ENCODE results near the gene MGRN1. TPM values are rescaled to one million over a fixed set of nuclear protein-coding genes. Genes with fewer than 3 reads are reported as not detected.
A peak's percentile ranks its signal among the peaks of the same experiment; 100 is the strongest.

The MGRN1 gene
- total RNA-seq, 1 experiment from 2014 or later = 61.3 TPM

- TF ChIP-seq, protein P1, sequence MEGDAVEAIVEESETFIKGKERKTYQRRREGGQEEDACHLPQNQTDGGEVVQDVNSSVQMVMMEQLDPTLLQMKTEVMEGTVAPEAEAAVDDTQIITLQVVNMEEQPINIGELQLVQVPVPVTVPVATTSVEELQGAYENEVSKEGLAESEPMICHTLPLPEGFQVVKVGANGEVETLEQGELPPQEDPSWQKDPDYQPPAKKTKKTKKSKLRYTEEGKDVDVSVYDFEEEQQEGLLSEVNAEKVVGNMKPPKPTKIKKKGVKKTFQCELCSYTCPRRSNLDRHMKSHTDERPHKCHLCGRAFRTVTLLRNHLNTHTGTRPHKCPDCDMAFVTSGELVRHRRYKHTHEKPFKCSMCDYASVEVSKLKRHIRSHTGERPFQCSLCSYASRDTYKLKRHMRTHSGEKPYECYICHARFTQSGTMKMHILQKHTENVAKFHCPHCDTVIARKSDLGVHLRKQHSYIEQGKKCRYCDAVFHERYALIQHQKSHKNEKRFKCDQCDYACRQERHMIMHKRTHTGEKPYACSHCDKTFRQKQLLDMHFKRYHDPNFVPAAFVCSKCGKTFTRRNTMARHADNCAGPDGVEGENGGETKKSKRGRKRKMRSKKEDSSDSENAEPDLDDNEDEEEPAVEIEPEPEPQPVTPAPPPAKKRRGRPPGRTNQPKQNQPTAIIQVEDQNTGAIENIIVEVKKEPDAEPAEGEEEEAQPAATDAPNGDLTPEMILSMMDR (IDR thresholded peaks at IDR 0.05; ENCODE audit: unreplicated experiment) = no peak
- POLR2A ChIA-PET = interaction anchor here (1.2 kb wide), 1 partner anchor 12 kb away, joined by 3 read pairs; no protein-coding TSS in a partner anchor
- no peak for DNase-seq (ENCODE audit: unreplicated experiment)
- Mint-ChIP-seq H3K4me3 (ENCODE audit: unreplicated experiment) (no peak overlapping the region), H3K27ac (ENCODE audit: low read depth, unreplicated experiment) (no peak overlapping the region), H3K36me3 (ENCODE audit: insufficient read depth, unreplicated experiment) (peaks cover 20% of the 10 kb centered on the region), H3K4me1 (ENCODE audit: insufficient read depth, unreplicated experiment) (peaks cover 11% of the 10 kb centered on the region), H3K27me3 (ENCODE audit: insufficient read depth, unreplicated experiment) (no peaks in the 10 kb centered on the region), H3K9me3 (ENCODE audit: unreplicated experiment) (no peaks in the 10 kb centered on the region)
- intact Hi-C loops (cut with micrococcal nuclease) = no loop called here
- no TSS peak for BruUV-seq (replicated peaks)
- CTCF ChIA-PET = interaction anchor here (0.6 kb wide), 2 partner anchors 161 to 360 kb away, joined by 3 to 4 read pairs; no protein-coding TSS in a partner anchor
Observed at GRCh38 chr16:4668313-4668960, 43.8 kb downstream of the MGRN1 start.

GRCh38 chr16:4673387-4674046 lies 48.9 kb downstream of the MGRN1 start:
- no peak for DNase-seq (ENCODE audit: unreplicated experiment)
- no peak overlapping the region for H3K27ac Mint-ChIP-seq (ENCODE audit: low read depth, unreplicated experiment)
- BruUV-seq (replicated peaks) = no TSS peak
- POLR2A ChIA-PET = interaction anchor here (0.6 to 0.7 kb wide), 2 partner anchors 509 to 549 kb away, joined by 3 read pairs; no protein-coding TSS in a partner anchor
- no peak overlapping the region for H3K4me3 Mint-ChIP-seq (ENCODE audit: unreplicated experiment)
- peaks cover 7% of the 10 kb centered on the region for H3K4me1 Mint-ChIP-seq (ENCODE audit: insufficient read depth, unreplicated experiment)
- intact Hi-C loops (cut with micrococcal nuclease) = no loop called here
- peaks cover 38% of the 10 kb centered on the region for H3K36me3 Mint-ChIP-seq (ENCODE audit: insufficient read depth, unreplicated experiment)
- TF ChIP-seq, protein P1 (IDR thresholded peaks at IDR 0.05; ENCODE audit: unreplicated experiment) = no peak
- CTCF ChIA-PET = no interaction called here
- no peaks in the 10 kb centered on the region for H3K9me3 Mint-ChIP-seq (ENCODE audit: unreplicated experiment)
- H3K27me3 Mint-ChIP-seq (ENCODE audit: insufficient read depth, unreplicated experiment) = no peaks in the 10 kb centered on the region

DNA sequence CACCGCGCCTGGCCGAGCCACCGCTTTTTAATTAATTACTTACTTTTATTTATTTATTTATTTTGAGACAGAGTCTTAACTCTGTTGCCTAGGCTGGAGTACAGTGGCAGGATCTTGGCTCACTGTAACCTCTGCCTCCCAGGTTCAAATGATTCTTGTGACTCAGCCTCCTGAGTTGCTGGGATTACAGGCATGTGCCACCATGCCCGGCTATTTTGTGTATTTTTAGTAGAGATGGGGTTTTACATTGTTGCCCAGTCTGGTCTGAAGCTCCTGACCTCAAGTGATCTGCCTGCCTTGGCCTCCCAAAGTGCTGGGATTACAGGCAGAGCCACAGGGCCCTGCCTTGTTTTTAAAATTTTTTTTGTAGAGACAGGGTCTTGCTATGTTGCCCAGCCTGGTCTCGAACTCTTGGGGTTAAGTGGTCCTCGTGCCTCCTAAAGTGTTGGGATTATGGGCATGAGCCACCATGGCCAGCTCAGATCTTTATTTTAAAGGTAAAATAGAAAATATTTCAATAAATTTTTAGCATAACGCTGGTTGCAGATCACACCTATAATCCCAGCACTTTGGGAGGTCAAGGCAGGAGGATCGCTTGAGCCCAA lies 50.4 kb downstream of the MGRN1 start:
- Mint-ChIP-seq H3K4me1 (ENCODE audit: insufficient read depth, unreplicated experiment) (peaks cover 12% of the 10 kb centered on the region), H3K36me3 (ENCODE audit: insufficient read depth, unreplicated experiment) (peaks cover 46% of the 10 kb centered on the region), H3K4me3 (ENCODE audit: unreplicated experiment) (no peak overlapping the region), H3K27ac (ENCODE audit: low read depth, unreplicated experiment) (no peak overlapping the region), H3K27me3 (ENCODE audit: insufficient read depth, unreplicated experiment) (no peaks in the 10 kb centered on the region), H3K9me3 (ENCODE audit: unreplicated experiment) (no peaks in the 10 kb centered on the region)
- ChIA-PET CTCF (interaction anchor here (1.0 kb wide), 1 partner anchor 9 kb away, joined by 6 read pairs; no protein-coding TSS in a partner anchor), POLR2A (interaction anchor here (0.7 kb wide), 1 partner anchor 654 kb away, joined by 3 read pairs; no protein-coding TSS in a partner anchor)
- peak; percentile 48 for DNase-seq (ENCODE audit: unreplicated experiment)
- no TSS peak for BruUV-seq (replicated peaks)
- TF ChIP-seq, protein P1 (IDR thresholded peaks at IDR 0.05; ENCODE audit: unreplicated experiment) = no peak
- intact Hi-C loops (cut with micrococcal nuclease) = no loop called here

All from MCF 10A (cell line).